GM10248 (cell line): Measurements from ENCODE around the gene YPEL1.

Experiments used
- CTCF ChIA-PET: fragments of 300-600 bp; sonication (Branson Sonifier 250); formaldehyde crosslinking; extraction: SDS; loops from one replicate; lab custom pipeline; 2021; ENCODE audit warnings: antibody characterized with exemption; lab: Yijun Ruan, JAX
- POLR2A ChIA-PET: fragments of 350-650 bp; sonication (Branson Sonifier 250); formaldehyde crosslinking; extraction: SDS; loops from one replicate; lab custom pipeline; 2020; ENCODE audit warnings: antibody characterized with exemption; lab: Yijun Ruan, JAX
- DNase-seq: peaks from one replicate; pipeline ENCODE4 v3.0.0; 2012; ENCODE audit errors: extremely low spot score
- TF ChIP-seq, protein P1 (sequence below): IDR thresholded peaks from 2 replicates; pipeline ENCODE4 v1.5.1; 2012; ENCODE audit warnings: mild to moderate bottlenecking, low read depth; ENCODE audit errors: extremely low read depth, missing control alignments, control extremely low read depth

Gene YPEL1

DNA sequence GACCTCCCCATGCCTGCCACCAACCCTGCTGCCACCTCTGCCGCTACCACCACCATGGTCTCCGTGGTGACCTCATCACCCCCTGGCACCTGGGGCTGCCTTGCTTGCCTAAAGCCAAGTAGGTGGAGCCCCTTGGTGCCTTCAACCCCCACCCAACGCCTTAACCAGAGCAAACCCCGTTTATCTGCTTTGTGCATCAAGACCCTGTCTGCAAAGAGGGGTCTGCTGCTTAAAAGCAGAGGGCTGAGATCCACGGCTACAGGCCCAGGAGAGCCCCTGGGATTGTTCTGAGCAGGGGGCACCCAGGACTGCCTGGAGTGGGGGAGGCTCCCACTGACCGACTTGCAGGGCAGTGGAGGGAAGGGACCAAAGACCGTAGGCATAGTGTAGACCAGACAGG lies 74.7 kb downstream of the YPEL1 start:
- DNase-seq = no peak
- TF ChIP-seq, protein P1, sequence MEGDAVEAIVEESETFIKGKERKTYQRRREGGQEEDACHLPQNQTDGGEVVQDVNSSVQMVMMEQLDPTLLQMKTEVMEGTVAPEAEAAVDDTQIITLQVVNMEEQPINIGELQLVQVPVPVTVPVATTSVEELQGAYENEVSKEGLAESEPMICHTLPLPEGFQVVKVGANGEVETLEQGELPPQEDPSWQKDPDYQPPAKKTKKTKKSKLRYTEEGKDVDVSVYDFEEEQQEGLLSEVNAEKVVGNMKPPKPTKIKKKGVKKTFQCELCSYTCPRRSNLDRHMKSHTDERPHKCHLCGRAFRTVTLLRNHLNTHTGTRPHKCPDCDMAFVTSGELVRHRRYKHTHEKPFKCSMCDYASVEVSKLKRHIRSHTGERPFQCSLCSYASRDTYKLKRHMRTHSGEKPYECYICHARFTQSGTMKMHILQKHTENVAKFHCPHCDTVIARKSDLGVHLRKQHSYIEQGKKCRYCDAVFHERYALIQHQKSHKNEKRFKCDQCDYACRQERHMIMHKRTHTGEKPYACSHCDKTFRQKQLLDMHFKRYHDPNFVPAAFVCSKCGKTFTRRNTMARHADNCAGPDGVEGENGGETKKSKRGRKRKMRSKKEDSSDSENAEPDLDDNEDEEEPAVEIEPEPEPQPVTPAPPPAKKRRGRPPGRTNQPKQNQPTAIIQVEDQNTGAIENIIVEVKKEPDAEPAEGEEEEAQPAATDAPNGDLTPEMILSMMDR = no peak
- POLR2A ChIA-PET = no interaction called here
- CTCF ChIA-PET = interaction anchor here (3.1 to 3.2 kb wide), 2 partner anchors 14 to 18 kb away, joined by 16 to 23 read pairs; partner anchors contain the start of gene SDF2L1

DNA sequence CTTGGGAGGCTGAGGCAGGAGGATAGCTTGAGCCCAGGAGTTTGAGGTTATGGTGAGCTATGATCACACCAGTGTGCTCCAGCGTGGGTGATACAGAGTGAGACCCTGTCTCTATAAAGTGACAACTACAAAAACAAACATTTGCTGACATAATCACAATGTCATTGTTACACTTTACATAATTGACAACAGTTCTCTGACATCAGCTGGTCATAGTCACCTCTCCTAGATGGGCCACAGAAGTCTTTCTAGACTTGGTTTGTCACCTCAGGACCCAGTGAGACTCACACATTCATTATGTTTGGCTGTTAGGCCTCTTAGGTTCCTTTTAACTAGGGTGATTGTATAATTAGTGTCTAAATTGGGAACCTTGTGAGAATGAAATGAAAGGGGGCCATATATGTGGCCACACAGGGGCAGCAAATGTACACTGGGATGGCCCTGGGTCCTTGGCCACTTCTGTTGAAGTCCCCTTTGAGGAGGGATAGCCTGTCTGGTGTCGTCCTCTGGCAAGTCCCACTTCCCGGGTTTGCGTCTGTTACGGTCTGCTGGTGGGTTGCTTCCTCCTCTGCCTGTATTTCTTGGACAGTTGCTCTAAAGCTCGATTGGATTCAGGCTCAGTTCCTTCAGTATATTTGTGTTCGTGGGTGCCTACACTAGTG lies 75.6 kb downstream of the YPEL1 start:
- TF ChIP-seq, protein P1 = no peak
- no peak for DNase-seq
- CTCF ChIA-PET = interaction anchor here (3.1 to 3.2 kb wide), 2 partner anchors 13 to 17 kb away, joined by 16 to 23 read pairs; partner anchors contain the start of gene SDF2L1
- POLR2A ChIA-PET = no interaction called here

DNA sequence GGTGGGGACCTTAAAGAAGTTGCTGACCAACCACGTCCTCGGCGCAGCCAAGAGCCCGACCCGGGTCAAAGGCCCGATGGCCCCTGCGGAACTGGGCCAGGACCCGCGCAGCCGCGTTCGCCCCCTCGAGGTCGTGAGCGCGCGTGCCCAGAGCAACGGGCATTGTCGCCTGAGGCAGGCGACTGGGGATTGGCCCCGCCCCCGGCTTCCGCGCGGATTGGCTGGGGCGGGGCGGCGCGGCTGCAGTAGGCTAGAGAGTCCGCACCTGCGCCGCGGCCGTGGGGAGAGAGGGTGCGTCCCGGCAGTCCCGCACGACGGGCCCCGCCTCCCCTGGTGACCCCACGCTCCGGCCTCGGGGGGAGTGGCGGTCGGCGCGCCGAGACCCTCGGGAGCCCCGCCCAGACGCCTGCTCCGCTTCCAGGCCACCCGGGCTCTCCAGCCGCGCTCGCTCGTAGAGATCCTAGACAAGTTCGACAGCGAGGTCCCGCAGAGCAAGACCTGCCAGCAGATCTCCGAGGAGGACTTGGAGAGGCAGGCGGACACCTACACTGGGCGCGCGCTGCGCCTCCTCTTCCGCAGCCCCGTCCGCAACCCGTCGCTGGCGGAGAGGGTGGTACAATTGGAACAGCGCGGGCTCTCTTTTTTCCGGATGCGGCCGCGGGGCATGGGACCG lies 78.1 kb downstream of the YPEL1 start:
- ChIA-PET POLR2A (no interaction called here), CTCF (interaction anchor here (0.6 to 3.2 kb wide), 6 partner anchors 10 to 315 kb away, joined by 3 to 23 read pairs (median 4); partner anchors contain the start of gene SDF2L1)
- TF ChIP-seq, protein P1 = peak; percentile 20
- peak; percentile 94 for DNase-seq

DNA sequence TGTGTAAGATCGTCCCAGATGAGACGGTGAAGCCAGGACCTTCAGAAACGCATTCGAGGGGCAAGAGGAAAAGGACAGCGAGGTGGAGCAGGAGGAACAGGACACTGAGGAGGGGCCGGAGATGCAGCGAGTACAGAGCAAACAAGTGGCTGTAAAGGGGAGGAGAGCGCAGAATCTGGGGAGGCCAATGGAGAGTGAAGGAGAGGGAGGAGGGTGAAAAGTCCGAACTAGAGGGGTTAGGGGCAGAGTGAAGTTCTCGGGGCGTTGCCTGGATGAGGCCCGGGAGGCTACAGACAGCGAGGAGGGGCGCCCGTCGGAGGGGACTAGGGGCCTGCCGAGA lies 78.6 kb downstream of the YPEL1 start:
- DNase-seq = no peak
- TF ChIP-seq, protein P1 = no peak
- ChIA-PET CTCF (interaction anchor here (0.7 to 2.0 kb wide), 5 partner anchors 8 to 28 kb away, joined by 3 to 13 read pairs (median 3); partner anchors contain the start of gene SDF2L1), POLR2A (no interaction called here)

GRCh38 chr22:21652547-21653545 lies 82.7 kb downstream of the YPEL1 start:
- ChIA-PET POLR2A (no interaction called here), CTCF (interaction anchor here (2.5 to 4.9 kb wide), 2 partner anchors 10 to 24 kb away, joined by 14 to 53 read pairs; partner anchors contain the start of gene SDF2L1)
- no peak for DNase-seq
- TF ChIP-seq, protein P1 = no peak

DNA sequence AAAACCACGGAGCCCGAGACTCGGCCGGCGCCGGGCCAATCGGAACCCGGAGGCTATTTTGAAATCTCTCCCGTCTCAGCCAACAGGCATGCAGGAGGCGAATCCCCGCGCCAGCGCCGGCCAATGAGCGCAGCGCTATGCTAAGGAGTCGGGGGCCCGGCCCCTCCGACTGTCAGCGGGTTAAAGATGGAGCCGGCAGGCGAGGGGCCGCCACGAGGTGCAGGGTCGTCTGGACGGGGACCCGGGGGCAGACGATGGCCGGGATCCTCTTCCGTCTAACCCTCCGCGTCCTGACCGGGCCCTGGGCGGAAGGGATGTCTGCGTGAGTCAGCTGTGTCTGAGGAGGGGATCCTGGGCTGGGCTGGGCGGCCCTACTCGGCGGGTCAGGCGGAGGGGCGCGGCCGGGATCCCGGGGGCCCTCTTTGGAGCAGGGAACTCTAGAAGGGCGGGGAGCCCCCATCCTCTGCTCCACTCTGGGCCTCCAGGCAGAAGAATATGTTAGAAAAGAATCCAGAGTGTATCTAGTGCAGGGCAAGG lies 83.5 kb downstream of the YPEL1 start:
- TF ChIP-seq, protein P1 = no peak
- ChIA-PET CTCF (interaction anchor here (1.1 to 4.9 kb wide), 3 partner anchors 9 to 23 kb away, joined by 4 to 53 read pairs (median 14); partner anchors contain the start of genes SDF2L1 and YDJC), POLR2A (no interaction called here)
- peak; percentile 93 for DNase-seq
